Esophagus mucosa (tissue), 1 donor: Measurements from ENCODE around the gene ACTN4. TPM values are rescaled to one million over a fixed set of nuclear protein-coding genes. Genes with fewer than 3 reads are reported as not detected.

Source experiments
- ATAC-seq: fragments of 200-7000 bp; cut with Tn5 transposase; one replicate; pipeline ENCODE4 v1.9.1; 2020
- total RNA-seq: library from RNA; stranded (reverse); gene quantifications from one replicate; pipeline ENCODE4 v1.2.4, GENCODE V29; 2023
- donor health status: DM: yes; HTN: yes; CAD: no.

ACTN4 gene
- total RNA-seq, 1 donor from 2014 or later = 455 TPM

- ATAC-seq = no peak
Measured at GRCh38 chr19:38710416-38710702, 62.9 kb downstream of the ACTN4 start.

- no peak for ATAC-seq
Measured at GRCh38 chr19:38710928-38711725, 63.7 kb downstream of the ACTN4 start.

DNA sequence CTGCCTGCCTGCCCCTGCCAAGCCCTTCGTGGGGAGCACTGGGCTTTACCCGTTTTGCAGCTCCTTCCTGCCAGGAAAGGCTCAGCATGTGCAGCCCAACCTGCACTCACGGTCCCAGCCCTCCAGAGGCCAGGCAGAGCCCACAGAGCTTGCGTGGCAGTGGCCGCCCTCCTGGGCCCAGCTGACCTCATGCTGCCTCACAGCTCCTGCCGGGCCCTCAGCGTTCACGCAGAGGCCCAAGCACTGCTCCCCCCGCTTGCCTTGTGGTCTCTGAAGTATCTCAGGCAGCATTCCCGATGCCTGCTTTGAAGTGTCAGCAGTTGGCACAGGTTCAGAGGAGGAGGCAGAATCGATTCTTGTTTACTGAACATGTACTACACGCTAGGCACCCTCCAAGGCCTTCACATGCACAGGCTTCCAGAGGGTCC is 64.3 kb downstream of the ACTN4 start:
- ATAC-seq = no peak

GRCh38 chr19:38712161-38712748 is 64.8 kb downstream of the ACTN4 start:
- no peak for ATAC-seq

GRCh38 chr19:38713227-38713649 is 65.8 kb downstream of the ACTN4 start:
- peak; percentile 14 for ATAC-seq

DNA sequence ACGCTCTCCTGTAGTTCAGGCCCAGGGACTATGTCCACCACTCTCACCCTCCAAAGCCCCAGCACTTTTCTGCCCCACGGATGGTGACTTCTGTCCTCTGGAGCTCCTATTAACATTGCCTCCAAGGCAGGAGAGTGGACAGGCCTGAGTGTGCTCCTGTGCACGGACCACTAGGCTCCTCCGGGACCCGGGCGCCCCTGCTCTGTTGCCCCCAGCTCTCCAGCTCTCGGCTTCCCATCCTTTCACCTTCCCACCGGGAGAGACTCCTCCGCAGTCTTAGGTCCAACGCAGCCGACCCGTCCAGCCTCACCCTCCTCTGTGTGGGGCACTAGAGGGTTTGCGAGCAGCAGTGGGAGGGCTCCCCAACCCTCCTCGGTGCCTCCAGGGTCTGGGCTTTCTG is 66.4 kb downstream of the ACTN4 start:
- no peak for ATAC-seq

DNA sequence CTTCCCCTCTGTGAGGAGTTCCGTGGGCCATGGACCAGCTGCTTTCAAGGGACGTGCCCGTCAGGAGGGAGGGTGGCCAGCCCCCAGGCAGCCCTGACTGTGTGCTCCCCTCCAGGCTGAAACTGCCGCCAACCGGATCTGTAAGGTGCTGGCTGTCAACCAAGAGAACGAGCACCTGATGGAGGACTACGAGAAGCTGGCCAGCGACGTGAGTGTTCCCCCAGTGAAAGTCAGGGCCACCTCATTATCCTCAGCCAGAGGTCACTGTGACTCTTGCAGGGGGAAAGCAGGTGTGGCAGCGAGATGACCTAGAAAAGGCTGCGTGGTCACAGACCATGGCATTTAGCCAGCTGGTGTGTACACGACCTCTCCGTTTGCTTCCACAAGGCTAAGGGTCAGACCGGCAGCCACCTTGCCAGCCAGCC is 66.9 kb downstream of the ACTN4 start:
- no peak for ATAC-seq

DNA sequence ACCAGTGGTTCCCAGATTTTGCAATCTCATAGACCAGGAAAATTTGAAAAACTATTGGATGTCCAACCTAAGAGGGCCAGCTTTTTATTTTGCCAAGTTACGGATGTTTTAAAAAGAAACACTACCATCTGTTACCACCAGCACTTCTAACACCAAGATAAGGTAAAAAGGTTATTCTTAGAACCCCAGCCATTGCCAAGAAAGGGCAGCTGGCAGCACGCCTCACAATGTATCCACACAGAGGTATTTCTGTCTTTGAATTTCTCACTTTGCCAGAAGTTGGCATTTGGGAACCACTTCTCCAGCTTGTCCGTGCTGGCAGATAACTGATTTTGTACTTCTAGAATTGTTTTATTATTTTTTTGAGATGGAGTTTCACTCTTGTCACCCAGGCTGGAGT is 68.1 kb downstream of the ACTN4 start:
- no peak for ATAC-seq

DNA sequence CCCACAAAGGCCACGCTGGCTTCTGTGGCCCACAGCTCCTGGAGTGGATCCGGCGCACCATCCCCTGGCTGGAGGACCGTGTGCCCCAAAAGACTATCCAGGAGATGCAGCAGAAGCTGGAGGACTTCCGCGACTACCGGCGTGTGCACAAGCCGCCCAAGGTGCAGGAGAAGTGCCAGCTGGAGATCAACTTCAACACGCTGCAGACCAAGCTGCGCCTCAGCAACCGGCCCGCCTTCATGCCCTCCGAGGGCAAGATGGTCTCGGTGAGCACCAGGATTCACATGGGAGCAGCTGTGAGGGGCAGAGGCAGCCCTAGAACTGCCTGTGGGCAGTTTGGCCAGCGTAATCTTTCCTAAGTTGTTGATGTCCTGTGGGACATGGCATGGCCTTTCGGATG is 69.6 kb downstream of the ACTN4 start:
- ATAC-seq = no peak

DNA sequence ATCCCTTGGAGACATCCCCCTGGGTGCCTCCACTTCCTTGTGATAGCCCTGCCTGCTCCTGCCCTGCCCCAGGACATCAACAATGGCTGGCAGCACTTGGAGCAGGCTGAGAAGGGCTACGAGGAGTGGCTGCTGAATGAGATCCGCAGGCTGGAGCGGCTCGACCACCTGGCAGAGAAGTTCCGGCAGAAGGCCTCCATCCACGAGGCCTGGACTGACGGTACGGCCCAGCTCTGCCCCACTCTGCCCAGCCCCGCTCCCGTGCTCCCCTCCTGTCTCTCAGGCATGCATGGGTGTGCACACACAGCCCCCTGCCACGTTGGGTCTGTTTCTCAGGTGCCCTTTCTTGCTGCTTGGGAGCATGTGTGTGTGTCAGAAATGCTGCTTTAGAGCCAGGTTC is 70.4 kb downstream of the ACTN4 start:
- no peak for ATAC-seq

GRCh38 chr19:38718747-38719543 is 71.5 kb downstream of the ACTN4 start:
- peak; percentile 16 for ATAC-seq

DNA sequence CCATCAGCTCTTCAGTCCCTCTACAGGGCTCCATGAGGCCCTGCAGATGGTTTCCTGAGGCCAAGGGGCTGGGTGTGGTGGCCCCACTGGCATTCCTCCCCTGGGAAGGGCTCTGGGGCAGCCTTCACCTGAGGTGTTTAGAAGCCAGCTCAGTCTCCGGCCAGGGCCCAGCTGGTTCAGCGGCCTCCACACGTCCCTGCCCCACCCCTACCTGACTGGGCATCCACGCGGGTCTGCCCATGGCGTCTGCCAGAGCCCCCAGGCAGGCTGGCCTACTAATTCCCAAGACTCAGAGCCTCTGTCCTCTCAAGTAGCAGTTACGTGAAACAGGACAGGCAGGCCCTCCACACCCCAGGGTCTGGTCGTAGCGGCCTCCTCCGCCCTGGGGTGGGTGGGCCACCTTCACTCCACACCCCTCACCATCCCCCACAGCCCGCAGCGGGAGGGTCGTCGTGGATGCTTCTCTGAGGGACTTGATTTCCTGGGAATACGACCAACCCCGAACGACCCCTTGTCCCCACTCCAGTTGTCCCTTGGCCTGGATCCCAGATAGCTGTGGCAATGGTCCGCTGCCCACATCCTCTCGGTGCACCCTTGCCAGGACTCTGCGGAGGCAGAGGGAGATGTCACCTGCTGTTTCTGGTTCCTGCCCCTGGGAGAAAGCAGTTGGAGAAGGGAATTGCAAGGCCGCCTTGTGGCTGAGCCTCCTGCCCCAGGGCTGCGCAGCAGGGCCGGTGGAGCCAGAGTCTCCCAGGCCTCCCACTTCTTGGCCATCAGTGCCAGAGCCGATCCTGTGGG is 72.5 kb downstream of the ACTN4 start:
- ATAC-seq = peak; percentile 14

- no peak for ATAC-seq
Measured at GRCh38 chr19:38720559-38721236, 73.2 kb downstream of the ACTN4 start.

DNA sequence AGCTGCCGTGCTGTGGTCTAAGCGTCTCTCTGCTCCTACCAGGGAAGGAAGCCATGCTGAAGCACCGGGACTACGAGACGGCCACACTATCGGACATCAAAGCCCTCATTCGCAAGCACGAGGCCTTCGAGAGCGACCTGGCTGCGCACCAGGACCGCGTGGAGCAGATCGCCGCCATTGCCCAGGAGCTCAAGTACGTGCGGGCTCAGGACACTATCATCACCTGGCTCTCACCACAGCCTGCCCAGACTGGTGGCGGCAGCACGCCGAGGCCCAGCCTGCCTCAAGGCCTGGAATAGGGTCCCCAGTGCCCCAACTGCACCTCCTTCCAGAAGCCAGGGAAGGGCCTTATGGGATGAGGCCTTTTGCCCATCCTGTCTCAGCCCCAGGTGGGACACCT is 74.0 kb downstream of the ACTN4 start:
- no peak for ATAC-seq

- no peak for ATAC-seq
Measured at GRCh38 chr19:38721979-38722773, 74.7 kb downstream of the ACTN4 start.

DNA sequence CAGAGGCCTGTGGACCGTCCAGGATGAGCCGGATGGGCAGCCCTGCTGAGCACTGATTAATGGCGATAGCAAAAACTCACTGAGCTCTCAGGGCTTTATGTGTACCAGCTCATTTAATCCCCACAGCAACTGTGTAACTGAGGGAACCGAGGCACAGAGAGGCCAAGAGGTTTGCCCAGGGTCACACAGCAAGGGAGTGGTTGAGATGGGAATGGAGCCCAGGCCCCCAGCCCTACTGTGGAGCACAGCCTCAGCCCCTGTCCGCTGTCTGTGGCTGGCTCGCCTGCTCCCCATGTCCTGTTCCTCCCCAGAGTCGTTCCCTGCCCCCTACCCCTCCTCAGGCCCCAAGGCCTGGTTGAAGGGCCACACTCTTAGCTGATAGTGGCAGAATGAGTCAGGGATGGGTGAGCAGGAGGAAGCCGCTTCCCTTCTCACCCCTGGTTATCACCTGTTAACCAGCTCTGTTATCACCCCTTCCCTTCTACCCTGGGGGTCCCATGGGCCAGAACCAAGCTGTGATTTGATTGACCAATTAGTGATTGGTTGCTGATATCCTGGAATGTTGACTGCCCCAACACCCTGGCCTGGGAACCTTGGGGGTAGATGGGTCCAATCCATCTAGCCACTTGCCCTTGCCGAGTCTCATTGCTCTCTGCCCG is 75.6 kb downstream of the ACTN4 start:
- no peak for ATAC-seq

DNA sequence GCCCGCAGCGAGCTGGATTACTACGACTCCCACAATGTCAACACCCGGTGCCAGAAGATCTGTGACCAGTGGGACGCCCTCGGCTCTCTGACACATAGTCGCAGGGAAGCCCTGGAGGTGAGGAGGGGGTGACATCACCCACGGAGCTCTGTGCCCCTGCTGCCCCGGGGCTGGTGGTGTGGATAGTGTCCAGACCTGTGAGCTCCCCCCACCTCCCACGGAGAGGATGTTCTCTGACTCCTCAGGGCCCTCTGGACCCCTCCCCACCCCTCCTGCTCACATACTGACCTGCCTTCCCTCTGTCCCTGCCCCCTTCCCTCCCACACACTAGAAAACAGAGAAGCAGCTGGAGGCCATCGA is 76.1 kb downstream of the ACTN4 start:
- no peak for ATAC-seq

DNA sequence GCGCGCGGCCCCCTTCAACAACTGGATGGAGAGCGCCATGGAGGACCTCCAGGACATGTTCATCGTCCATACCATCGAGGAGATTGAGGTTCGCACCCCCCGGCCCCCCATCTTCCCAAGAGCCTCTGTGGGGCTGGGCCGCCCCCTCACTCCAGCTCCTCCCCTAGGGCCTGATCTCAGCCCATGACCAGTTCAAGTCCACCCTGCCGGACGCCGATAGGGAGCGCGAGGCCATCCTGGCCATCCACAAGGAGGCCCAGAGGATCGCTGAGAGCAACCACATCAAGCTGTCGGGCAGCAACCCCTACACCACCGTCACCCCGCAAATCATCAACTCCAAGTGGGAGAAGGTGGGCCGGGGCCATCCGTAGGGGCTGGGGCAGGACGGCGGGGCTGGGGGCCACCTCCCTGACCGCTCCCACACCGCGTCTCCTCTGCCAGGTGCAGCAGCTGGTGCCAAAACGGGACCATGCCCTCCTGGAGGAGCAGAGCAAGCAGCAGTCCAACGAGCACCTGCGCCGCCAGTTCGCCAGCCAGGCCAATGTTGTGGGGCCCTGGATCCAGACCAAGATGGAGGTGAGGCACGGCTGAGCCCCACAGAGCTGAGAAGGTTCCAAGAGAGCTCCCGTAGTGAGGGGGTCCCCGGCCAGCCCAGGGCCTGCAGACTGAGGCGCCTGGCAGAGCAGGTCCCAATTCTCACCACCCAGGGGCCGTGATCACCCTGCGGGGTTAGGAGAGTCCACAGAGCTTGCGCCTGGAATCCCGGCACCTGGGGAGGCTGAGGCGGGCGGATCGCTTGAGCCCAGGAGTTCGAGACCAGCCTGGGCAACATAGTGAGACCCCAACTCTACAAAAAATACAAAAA is 76.8 kb downstream of the ACTN4 start:
- no peak for ATAC-seq

GRCh38 chr19:38725469-38726283 is 78.2 kb downstream of the ACTN4 start:
- ATAC-seq = no peak
